Duodenal mucosa (tissue), 2 donors: Measurements from ENCODE around the gene RAB31.

ENCODE experiments used
- H3K27ac ChIP-seq: one replicate; pipeline ENCODE4 v1.7.0; 2013; ENCODE audit warnings: low read depth, low read length
- H3K27me3 ChIP-seq, 2 donors: one replicate each; pipeline ENCODE4 v1.7.0; 2013; ENCODE audit warnings: low read length in 2 of 2, control low read depth in 1 of 2; ENCODE audit not compliant: insufficient read depth in 2 of 2, control insufficient read depth in 1 of 2
- H3K36me3 ChIP-seq, 2 donors: one replicate each; pipeline ENCODE4 v1.7.0; 2013; ENCODE audit warnings: low read length in 2 of 2, control low read depth in 1 of 2; ENCODE audit not compliant: insufficient read depth in 2 of 2, control insufficient read depth in 1 of 2
- H3K4me1 ChIP-seq, 2 donors: one replicate each; pipeline ENCODE4 v1.7.0; 2013; ENCODE audit warnings: low read length in 2 of 2, control low read depth in 1 of 2; ENCODE audit not compliant: insufficient read depth in 2 of 2, control insufficient read depth in 1 of 2
- H3K4me3 ChIP-seq, 2 donors: one replicate each; pipeline ENCODE4 v1.7.0; 2013; ENCODE audit warnings: low read length in 2 of 2, low read depth in 1 of 2
- H3K9ac ChIP-seq, 2 donors: one replicate each; pipeline ENCODE4 v1.7.0; 2013; ENCODE audit warnings: low read length in 2 of 2, low read depth in 1 of 2
- H3K9me3 ChIP-seq, 2 donors: one replicate each; pipeline ENCODE4 v1.7.0; 2013; ENCODE audit warnings: low read length in 2 of 2, control low read depth in 1 of 2; ENCODE audit not compliant: control insufficient read depth in 1 of 2

The RAB31 gene

DNA sequence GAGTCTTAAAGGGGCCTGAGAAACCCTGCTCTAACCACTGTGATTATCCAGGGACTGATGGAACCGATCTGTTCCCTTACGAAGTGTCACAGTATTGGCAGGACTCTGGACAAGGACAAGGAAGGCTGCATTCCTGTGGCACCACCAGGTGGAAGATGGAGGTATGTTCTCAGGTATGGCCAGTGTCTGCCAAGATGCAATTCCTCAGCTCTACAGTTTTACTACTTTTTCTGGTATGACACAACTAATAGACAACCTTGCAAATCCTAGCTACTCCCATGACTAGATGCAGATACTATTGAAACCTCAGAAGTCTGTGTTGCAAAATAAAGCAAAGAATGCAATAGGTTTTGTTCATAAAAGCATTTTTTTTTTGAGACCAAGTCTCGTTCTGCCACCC is 14.6 kb downstream of the RAB31 start:
- Histone ChIP-seq H3K4me1 (no peaks in the 10 kb centered on the region), H3K27ac (no peak overlapping the region), H3K9me3 (no peaks in the 10 kb centered on the region), H3K4me3 (no peak overlapping the region), H3K27me3 (no peaks in the 10 kb centered on the region), H3K36me3 (no peaks in the 10 kb centered on the region), H3K9ac (no peak overlapping the region)

DNA sequence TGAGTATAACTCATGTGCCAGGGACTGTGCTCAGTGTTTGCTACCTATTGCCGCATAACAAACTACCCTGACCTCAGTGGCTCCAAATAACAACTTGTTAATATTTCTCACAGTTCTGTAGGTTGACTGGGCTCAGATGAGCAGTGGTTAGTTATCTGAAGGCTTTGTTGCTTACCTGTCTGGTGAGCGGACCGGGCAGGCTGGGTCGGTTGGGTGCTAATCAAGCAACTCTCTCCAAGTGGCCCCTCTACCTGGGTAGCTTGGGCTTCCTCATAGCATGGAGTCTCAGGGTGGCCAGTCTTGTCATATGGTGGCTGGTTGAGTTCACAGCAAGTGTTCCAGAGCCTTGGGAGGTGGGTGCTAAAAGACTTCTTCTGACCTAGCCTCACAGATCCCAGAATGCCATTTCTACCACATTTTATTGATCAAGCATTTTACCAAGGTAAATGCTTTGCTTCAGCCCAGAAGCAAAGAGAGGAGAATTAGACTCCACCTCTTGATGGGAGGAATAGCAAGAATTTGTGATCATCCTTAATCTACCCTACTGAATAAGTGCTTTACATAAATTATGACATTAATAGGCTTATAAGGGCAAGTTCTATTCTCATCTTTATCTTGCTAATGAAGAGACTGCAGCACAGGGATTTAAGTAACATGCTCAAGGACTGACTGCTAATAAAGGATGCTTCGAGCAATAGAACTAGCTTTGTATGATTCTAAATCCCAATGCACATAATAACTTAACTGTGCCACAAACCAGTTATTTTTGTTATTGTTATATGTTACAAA is 16.9 kb downstream of the RAB31 start:
- no peak overlapping the region for H3K9ac ChIP-seq
- no peak overlapping the region for H3K4me3 ChIP-seq
- H3K27ac ChIP-seq = no peak overlapping the region
- H3K4me1 ChIP-seq = no peaks in the 10 kb centered on the region
- no peaks in the 10 kb centered on the region for H3K9me3 ChIP-seq
- no peaks in the 10 kb centered on the region for H3K36me3 ChIP-seq
- no peaks in the 10 kb centered on the region for H3K27me3 ChIP-seq

DNA sequence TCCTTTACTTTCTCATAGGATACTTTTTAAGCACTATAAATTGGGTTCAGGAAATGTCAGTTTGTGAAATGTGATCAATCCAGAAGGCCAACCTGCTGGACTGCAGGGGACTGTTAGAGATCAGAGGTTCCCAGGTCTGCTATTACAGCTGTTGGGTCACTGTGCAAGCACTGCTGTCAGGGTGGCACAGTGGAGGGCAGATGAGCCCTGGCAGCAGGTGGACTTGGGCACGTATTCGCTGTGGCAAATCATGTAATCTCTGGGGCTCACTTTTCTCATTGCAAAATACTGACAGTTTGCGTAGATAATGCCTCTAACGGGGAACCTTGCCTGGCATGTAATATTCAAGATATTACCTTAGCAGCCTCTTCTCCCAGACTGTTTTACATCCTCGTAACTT is 18.1 kb downstream of the RAB31 start:
- no peak overlapping the region for H3K4me3 ChIP-seq
- H3K36me3 ChIP-seq = no peaks in the 10 kb centered on the region
- no peaks in the 10 kb centered on the region for H3K9me3 ChIP-seq
- H3K9ac ChIP-seq = no peak overlapping the region
- no peaks in the 10 kb centered on the region for H3K4me1 ChIP-seq
- no peak overlapping the region for H3K27ac ChIP-seq
- H3K27me3 ChIP-seq = no peaks in the 10 kb centered on the region

DNA sequence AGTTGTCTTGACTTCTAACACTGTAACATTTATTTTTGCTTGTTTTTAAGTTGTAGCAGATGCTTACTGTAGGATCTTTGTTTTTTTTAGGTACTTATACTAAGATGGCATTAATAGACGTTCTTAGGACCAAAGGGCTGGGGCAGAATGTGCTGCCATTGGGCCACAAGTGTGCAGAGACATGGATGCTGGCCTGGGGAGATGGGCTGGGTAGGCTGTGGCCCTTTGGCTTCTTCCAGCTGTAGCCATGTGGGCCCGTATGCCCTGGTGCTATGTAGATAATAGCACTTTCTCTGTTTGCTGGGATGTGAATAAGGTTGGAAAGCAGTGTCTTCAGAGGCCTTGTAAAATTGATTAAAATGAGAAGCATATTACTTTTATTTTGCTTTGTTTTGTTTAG is 18.8 kb downstream of the RAB31 start:
- Histone ChIP-seq H3K9ac (no peak overlapping the region), H3K4me3 (no peak overlapping the region), H3K27ac (no peak overlapping the region), H3K36me3 (no peaks in the 10 kb centered on the region), H3K27me3 (no peaks in the 10 kb centered on the region), H3K4me1 (no peaks in the 10 kb centered on the region), H3K9me3 (no peaks in the 10 kb centered on the region)

DNA sequence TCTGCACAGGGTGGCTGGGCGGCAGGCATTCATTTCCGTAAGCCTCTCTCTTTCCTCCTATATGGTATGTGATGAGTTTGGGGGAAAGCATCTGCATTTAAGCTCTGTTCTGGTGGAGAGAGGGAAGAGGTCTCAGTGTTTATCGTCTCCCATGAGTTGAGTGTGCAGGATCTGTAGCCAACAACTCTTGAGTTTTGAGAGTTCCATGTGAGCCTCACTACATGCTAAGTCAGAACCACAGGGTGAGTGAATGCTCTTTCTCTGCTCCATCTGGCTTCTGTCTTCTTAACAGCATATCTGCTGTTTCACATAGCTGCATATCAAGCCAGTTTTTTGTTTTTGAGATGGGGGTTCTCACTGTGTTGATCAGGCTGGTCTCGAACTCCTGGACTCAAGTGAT is 22.7 kb downstream of the RAB31 start:
- Histone ChIP-seq H3K27ac (no peak overlapping the region), H3K4me1 (peaks cover 13 to 18% of the 10 kb centered on the region in 2 donors), H3K36me3 (no peaks in the 10 kb centered on the region), H3K9ac (no peak overlapping the region), H3K4me3 (no peak overlapping the region), H3K27me3 (no peaks in the 10 kb centered on the region), H3K9me3 (no peaks in the 10 kb centered on the region)

DNA sequence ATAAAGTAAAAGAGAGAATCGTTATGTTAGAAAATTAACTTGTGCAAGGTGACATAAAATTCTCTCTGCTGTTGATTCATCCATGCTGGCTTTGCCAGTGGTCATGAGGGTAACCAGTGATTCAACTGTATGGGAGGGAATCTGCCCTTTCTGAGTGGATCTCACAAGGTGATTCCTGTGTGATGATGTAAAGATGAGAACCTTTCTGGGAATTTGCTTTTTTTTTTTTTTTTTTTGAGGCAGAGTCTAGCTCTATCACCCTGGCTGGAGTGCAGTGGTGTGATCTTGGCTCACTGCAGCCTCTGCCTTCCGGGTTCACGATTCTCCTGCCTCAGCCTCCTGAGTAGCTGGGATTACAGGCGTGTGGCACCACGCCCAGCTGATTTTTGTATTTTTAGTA is 23.3 kb downstream of the RAB31 start:
- Histone ChIP-seq H3K9ac (no peak overlapping the region), H3K9me3 (no peaks in the 10 kb centered on the region), H3K27me3 (no peaks in the 10 kb centered on the region), H3K36me3 (no peaks in the 10 kb centered on the region), H3K4me1 (peaks cover 17 to 22% of the 10 kb centered on the region in 2 donors), H3K4me3 (no peak overlapping the region), H3K27ac (no peak overlapping the region)

DNA sequence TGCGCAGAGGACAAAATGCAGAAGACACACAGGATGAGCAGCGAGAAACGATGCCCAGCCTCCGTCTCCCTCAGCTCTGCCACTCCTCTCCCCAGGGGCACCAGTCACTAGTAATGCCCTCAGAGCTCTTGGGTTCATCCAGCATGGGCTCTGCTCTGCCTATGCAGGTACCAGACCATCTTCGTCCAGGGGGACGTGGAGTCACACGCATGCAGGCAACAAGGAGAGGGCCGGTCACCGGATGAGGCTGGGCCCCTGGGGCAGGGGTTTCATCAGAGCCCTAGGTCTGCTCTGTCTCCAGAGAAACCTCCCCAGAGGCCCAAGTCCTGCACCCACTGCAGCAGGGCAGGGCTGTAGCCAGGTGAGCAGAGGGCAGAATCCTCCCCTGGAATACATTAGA is 23.9 kb downstream of the RAB31 start:
- Histone ChIP-seq H3K9me3 (no peaks in the 10 kb centered on the region), H3K4me1 (peaks cover 18 to 22% of the 10 kb centered on the region in 2 donors), H3K27me3 (no peaks in the 10 kb centered on the region)

DNA sequence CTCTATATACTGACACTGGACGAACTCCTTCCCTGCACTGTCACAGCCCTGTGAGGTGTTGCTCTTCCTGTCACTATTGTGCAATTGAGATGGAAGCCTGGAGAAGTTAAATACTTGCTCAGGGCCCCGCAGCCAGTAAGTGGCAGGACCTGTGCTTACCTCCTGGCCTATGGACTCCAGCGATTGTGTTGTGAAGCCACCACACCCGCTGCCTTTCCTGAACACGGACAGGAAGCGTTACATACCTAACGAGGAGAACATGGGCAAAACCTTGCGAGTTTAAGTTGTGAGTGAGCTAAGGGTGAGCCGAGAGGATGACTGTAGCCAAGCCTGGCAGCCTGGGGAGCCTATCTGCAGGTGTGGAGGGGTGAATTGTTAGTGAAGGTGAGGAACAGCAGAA is 26.1 kb downstream of the RAB31 start:
- peaks cover 28 to 30% of the 10 kb centered on the region in 2 donors for H3K4me1 ChIP-seq
- no peaks in the 10 kb centered on the region for H3K27me3 ChIP-seq
- peak overlapping the region in 1 of 2 donors; percentile 54 for H3K9ac ChIP-seq
- no peaks in the 10 kb centered on the region for H3K36me3 ChIP-seq
- no peaks in the 10 kb centered on the region for H3K9me3 ChIP-seq
- peak overlapping the region; percentile 4 to 23 for H3K4me3 ChIP-seq
- no peak overlapping the region for H3K27ac ChIP-seq

More for the DNA sequence above, 23.9 kb downstream of the RAB31 start:
- Histone ChIP-seq H3K36me3 (no peaks in the 10 kb centered on the region), H3K4me3 (no peak overlapping the region), H3K9ac (no peak overlapping the region), H3K27ac (no peak overlapping the region)

DNA sequence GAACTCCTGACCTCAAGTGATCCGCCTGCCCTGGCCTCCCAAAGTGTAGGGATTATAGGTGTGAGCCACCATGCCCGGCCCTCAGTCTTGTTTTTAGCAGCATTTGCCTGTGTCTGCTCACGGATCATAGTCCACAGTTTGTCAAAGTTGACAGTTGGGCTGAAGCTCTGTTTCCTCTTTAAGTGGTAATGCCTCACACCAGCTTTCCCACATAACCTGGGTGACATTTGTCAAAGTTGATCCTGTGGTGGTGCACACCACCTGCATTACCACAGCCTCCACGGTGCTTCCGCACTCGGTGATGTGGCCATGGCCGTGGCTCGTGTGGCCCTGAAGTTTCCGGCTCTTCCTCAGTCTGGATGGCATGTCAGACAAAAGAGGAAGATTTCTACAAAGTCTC is 27.1 kb downstream of the RAB31 start:
- H3K4me1 ChIP-seq = peaks cover 28 to 30% of the 10 kb centered on the region in 2 donors
- no peak overlapping the region for H3K4me3 ChIP-seq
- H3K27ac ChIP-seq = no peak overlapping the region
- no peaks in the 10 kb centered on the region for H3K36me3 ChIP-seq
- H3K27me3 ChIP-seq = no peaks in the 10 kb centered on the region
- no peak overlapping the region for H3K9ac ChIP-seq
- H3K9me3 ChIP-seq = no peaks in the 10 kb centered on the region

DNA sequence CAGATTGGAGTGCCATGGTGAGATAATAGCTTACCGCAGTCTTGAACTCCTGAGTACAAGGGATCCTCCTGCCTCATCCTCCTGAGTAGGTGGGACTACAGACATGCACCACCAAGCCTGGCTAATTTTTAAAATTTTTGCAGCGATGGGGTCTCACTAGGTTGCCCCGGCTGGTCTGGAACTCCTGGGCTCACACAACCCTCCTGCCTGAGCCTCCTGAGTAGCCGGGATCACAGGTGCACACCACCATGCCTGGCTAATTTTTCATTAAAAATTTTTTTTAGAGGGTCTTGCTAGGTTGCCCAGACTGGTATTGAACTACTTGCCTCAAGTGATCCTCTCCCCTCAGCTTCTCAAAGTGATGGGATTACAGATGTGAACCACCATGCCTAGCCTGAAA is 27.8 kb downstream of the RAB31 start:
- H3K4me3 ChIP-seq = no peak overlapping the region
- peaks cover 28 to 30% of the 10 kb centered on the region in 2 donors for H3K4me1 ChIP-seq
- no peaks in the 10 kb centered on the region for H3K27me3 ChIP-seq
- no peak overlapping the region for H3K9ac ChIP-seq
- H3K9me3 ChIP-seq = no peaks in the 10 kb centered on the region
- no peak overlapping the region for H3K27ac ChIP-seq
- H3K36me3 ChIP-seq = no peaks in the 10 kb centered on the region
